GM10847 (cell line): ENCODE measurements around the gene PDIA5.

Experiments
- POLR2A ChIP-seq: IDR thresholded peaks from 2 replicates; pipeline ENCODE4 v1.6.1; 2011; ENCODE audit not compliant: insufficient read length; ENCODE audit errors: extremely low read depth

PDIA5 gene

GRCh38 chr3:123110282-123110975, 43.6 kb downstream of the PDIA5 start:
- no peak for TF ChIP-seq POLR2A

GRCh38 chr3:123110976-123111615, 44.3 kb downstream of the PDIA5 start:
- TF ChIP-seq POLR2A: no peak

GRCh38 chr3:123111640-123112039, 44.8 kb downstream of the PDIA5 start:
- TF ChIP-seq POLR2A: no peak

- no peak for TF ChIP-seq POLR2A
Measured at GRCh38 chr3:123112232-123112631, 45.4 kb downstream of the PDIA5 start.

GRCh38 chr3:123113889-123114450, 47.1 kb downstream of the PDIA5 start:
- TF ChIP-seq POLR2A: no peak

- TF ChIP-seq POLR2A: no peak
Measured at GRCh38 chr3:123116116-123116515, 49.3 kb downstream of the PDIA5 start.

- TF ChIP-seq POLR2A: no peak
Measured at GRCh38 chr3:123119388-123119787, 52.6 kb downstream of the PDIA5 start.

GRCh38 chr3:123119802-123120201, 53.0 kb downstream of the PDIA5 start:
- TF ChIP-seq POLR2A: no peak

- TF ChIP-seq POLR2A: no peak
Measured at GRCh38 chr3:123120573-123120972, 53.7 kb downstream of the PDIA5 start.

- TF ChIP-seq POLR2A: no peak
Measured at GRCh38 chr3:123122057-123122456, 55.2 kb downstream of the PDIA5 start.

- no peak for TF ChIP-seq POLR2A
Measured at GRCh38 chr3:123122525-123123315, 55.9 kb downstream of the PDIA5 start.

- TF ChIP-seq POLR2A: no peak
Measured at GRCh38 chr3:123123716-123124616, 57.1 kb downstream of the PDIA5 start.

- TF ChIP-seq POLR2A: no peak
Measured at GRCh38 chr3:123124971-123125370, 58.1 kb downstream of the PDIA5 start.

- TF ChIP-seq POLR2A: no peak
Measured at GRCh38 chr3:123126031-123126430, 59.2 kb downstream of the PDIA5 start.

- TF ChIP-seq POLR2A: no peak
Measured at GRCh38 chr3:123126653-123127052, 59.8 kb downstream of the PDIA5 start.
